Karpas-422 (cell line): ENCODE results near the gene KMT2A. TPM values are rescaled to one million over a fixed set of nuclear protein-coding genes. Genes with fewer than 3 reads are reported as not detected.
"Not testable (repeated sequence)": the region's sequence is repeated elsewhere in the genome, so short reads cannot be mapped to it uniquely, and the experiment has no call there.

Experiments
- DNase-seq: peaks from one replicate; pipeline ENCODE4 v3.0.0-alpha.2; 2015
- H2AFZ ChIP-seq: fragments of 200-600 bp; sonication (generic); 2 replicates; pipeline ENCODE4 v1.6.1; 2014; ENCODE audit warnings: antibody characterized with exemption, low read length, mixed read lengths
- H3K27ac ChIP-seq: fragments of 200-600 bp; sonication (generic); 2 replicates; pipeline ENCODE4 v1.5.1; 2014; ENCODE audit warnings: mild to moderate bottlenecking, low read length, moderate library complexity
- H3K27me3 ChIP-seq: fragments of 200-600 bp; sonication (generic); 2 replicates; pipeline ENCODE4 v1.6.1; 2014; ENCODE audit warnings: low read length, mixed read lengths
- H3K36me3 ChIP-seq: fragments of 200-600 bp; sonication (generic); 2 replicates; pipeline ENCODE4 v1.6.1; 2014; ENCODE audit warnings: low read length, mixed read lengths; ENCODE audit not compliant: insufficient read depth
- H3K4me1 ChIP-seq: fragments of 200-600 bp; sonication (generic); 2 replicates; pipeline ENCODE4 v1.6.1; 2014; ENCODE audit warnings: mild to moderate bottlenecking, low read length, mixed read lengths
- H3K4me2 ChIP-seq: fragments of 200-600 bp; sonication (generic); 2 replicates; pipeline ENCODE4 v1.6.1; 2014; ENCODE audit warnings: low read length, low read depth, mild to moderate bottlenecking; ENCODE audit not compliant: poor library complexity, severe bottlenecking
- H3K4me3 ChIP-seq: fragments of 200-600 bp; sonication (generic); 2 replicates; pipeline ENCODE4 v1.5.1; 2014; ENCODE audit warnings: mild to moderate bottlenecking, antibody characterized with exemption, low read length, mixed read lengths
- H3K79me2 ChIP-seq: fragments of 200-600 bp; sonication (generic); 2 replicates; pipeline ENCODE4 v1.6.1; 2014; ENCODE audit warnings: mild to moderate bottlenecking, low read length, mixed read lengths
- H3K9ac ChIP-seq: fragments of 200-600 bp; sonication (generic); 2 replicates; pipeline ENCODE4 v1.6.0; 2014; ENCODE audit warnings: low read length
- H3K9me2 ChIP-seq: fragments of 200-600 bp; sonication (generic), shearing (Covaris generic); replicated peaks from 2 replicates; pipeline ENCODE4 v1.6.0; 2014; ENCODE audit warnings: mild to moderate bottlenecking, low read length, moderate library complexity; ENCODE audit not compliant: insufficient read depth
- H3K9me3 ChIP-seq: fragments of 300-700, 200-600 bp; sonication (generic); 2 replicates; pipeline ENCODE4 v1.6.1; 2014; ENCODE audit warnings: low read length, mixed read lengths
- H4K20me1 ChIP-seq: fragments of 200-600 bp; sonication (generic); 2 replicates; pipeline ENCODE4 v1.6.1; 2014; ENCODE audit warnings: mild to moderate bottlenecking, antibody characterized with exemption, low read length, low read depth; ENCODE audit not compliant: insufficient read depth
- total RNA-seq: library from RNA; depleted of rRNA; stranded (reverse); fragments of >200 nt; shearing (Covaris generic); gene quantifications from 2 replicates; pipeline ENCODE4 v1.2.3, GENCODE V29; 2014; ENCODE audit warnings: low replicate concordance

Gene KMT2A
- total RNA-seq, 1 experiment from 2014 or later, result 40.7 TPM

- H3K27ac ChIP-seq, result no peak overlapping the region
These were observed 109.2 kb downstream of the KMT2A start for GRCh38 chr11:118545533-118545932.

GRCh38 chr11:118547132-118547531, 110.8 kb downstream of the KMT2A start:
- Histone ChIP-seq H3K9ac (no peak overlapping the region), H3K27ac (no peak overlapping the region), H3K4me2 (no peak overlapping the region), H3K9me3 (no peaks in the 10 kb centered on the region), H3K9me2 (no peaks in the 10 kb centered on the region), H4K20me1 (no peaks in the 10 kb centered on the region), H2AFZ (no peak overlapping the region), H3K4me3 (no peak overlapping the region), H3K4me1 (no peaks in the 10 kb centered on the region), H3K36me3 (no peaks in the 10 kb centered on the region), H3K27me3 (no peaks in the 10 kb centered on the region), H3K79me2 (no peaks in the 10 kb centered on the region)
- DNase-seq, result no peak

More at GRCh38 chr11:118545533-118545932, 109.2 kb downstream of the KMT2A start:
- Histone ChIP-seq H3K27me3 (no peaks in the 10 kb centered on the region), H4K20me1 (no peaks in the 10 kb centered on the region), H3K9me3 (no peaks in the 10 kb centered on the region), H3K4me2 (no peak overlapping the region), H2AFZ (no peak overlapping the region), H3K36me3 (no peaks in the 10 kb centered on the region), H3K9me2 (no peaks in the 10 kb centered on the region), H3K4me1 (no peaks in the 10 kb centered on the region), H3K79me2 (no peaks in the 10 kb centered on the region), H3K4me3 (no peak overlapping the region), H3K9ac (no peak overlapping the region)
- DNase-seq, result no peak

GRCh38 chr11:118552341-118552740, 116.0 kb downstream of the KMT2A start:
- Histone ChIP-seq H3K27ac (no peak overlapping the region), H3K79me2 (no peaks in the 10 kb centered on the region), H3K4me3 (no peak overlapping the region), H2AFZ (no peak overlapping the region), H3K4me1 (no peaks in the 10 kb centered on the region), H3K9ac (no peak overlapping the region), H3K27me3 (no peaks in the 10 kb centered on the region), H3K36me3 (no peaks in the 10 kb centered on the region), H4K20me1 (no peaks in the 10 kb centered on the region), H3K9me3 (no peaks in the 10 kb centered on the region), H3K9me2 (no peaks in the 10 kb centered on the region), H3K4me2 (no peak overlapping the region)
- no peak for DNase-seq

- H3K9me3 ChIP-seq, result no peaks in the 10 kb centered on the region
- H2AFZ ChIP-seq, result no peak overlapping the region
- H4K20me1 ChIP-seq, result no peaks in the 10 kb centered on the region
- H3K4me2 ChIP-seq, result no peak overlapping the region
- no peaks in the 10 kb centered on the region; the same call in 1 of the 2 replicates for H3K79me2 ChIP-seq
- no peak overlapping the region for H3K9ac ChIP-seq
- H3K27me3 ChIP-seq, result no peaks in the 10 kb centered on the region
- H3K27ac ChIP-seq, result no peak overlapping the region
- H3K4me1 ChIP-seq, result peaks cover 5% of the 10 kb centered on the region
- DNase-seq, result no peak
- no peaks in the 10 kb centered on the region for H3K36me3 ChIP-seq
- H3K9me2 ChIP-seq, result no peaks in the 10 kb centered on the region
- H3K4me3 ChIP-seq, result no peak overlapping the region
These were observed 124.5 kb downstream of the KMT2A start for GRCh38 chr11:118560806-118561205.

GRCh38 chr11:118565051-118565450, 128.8 kb downstream of the KMT2A start:
- peak overlapping the region; percentile 45; the same call in 1 of the 2 replicates for H3K9ac ChIP-seq
- H3K4me3 ChIP-seq, result peak overlapping the region; percentile 36; the same call in 1 of the 2 replicates
- DNase-seq, result no peak
- no peaks in the 10 kb centered on the region for H3K27me3 ChIP-seq
- no peak overlapping the region for H2AFZ ChIP-seq
- H3K27ac ChIP-seq, result no peak overlapping the region
- H4K20me1 ChIP-seq, result no peaks in the 10 kb centered on the region
- peak overlapping the region; percentile 40 for H3K4me2 ChIP-seq
- no peaks in the 10 kb centered on the region for H3K36me3 ChIP-seq
- H3K9me3 ChIP-seq, result no peaks in the 10 kb centered on the region
- H3K4me1 ChIP-seq, result peaks cover 5% of the 10 kb centered on the region
- no peaks in the 10 kb centered on the region for H3K9me2 ChIP-seq
- no peaks in the 10 kb centered on the region; the same call in 1 of the 2 replicates for H3K79me2 ChIP-seq

GRCh38 chr11:118569670-118570069, 133.4 kb downstream of the KMT2A start:
- H3K9me3 ChIP-seq, result no peaks in the 10 kb centered on the region
- peaks cover 23% of the 10 kb centered on the region for H3K4me1 ChIP-seq
- H3K4me3 ChIP-seq, result no peak overlapping the region
- H3K9ac ChIP-seq, result no peak overlapping the region
- peaks cover 25% of the 10 kb centered on the region for H3K79me2 ChIP-seq
- H3K36me3 ChIP-seq, result no peaks in the 10 kb centered on the region
- no peak overlapping the region for H3K27ac ChIP-seq
- no peak for DNase-seq
- H3K27me3 ChIP-seq, result no peaks in the 10 kb centered on the region
- peaks cover 6% of the 10 kb centered on the region for H4K20me1 ChIP-seq
- H3K9me2 ChIP-seq, result no peaks in the 10 kb centered on the region
- no peak overlapping the region for H3K4me2 ChIP-seq
- no peak overlapping the region for H2AFZ ChIP-seq

- Histone ChIP-seq H3K9me3 (no peaks in the 10 kb centered on the region), H3K36me3 (no peaks in the 10 kb centered on the region), H3K79me2 (peaks cover 36% of the 10 kb centered on the region), H3K4me2 (no peak overlapping the region), H3K4me1 (peaks cover 24% of the 10 kb centered on the region), H3K9ac (no peak overlapping the region), H3K27ac (no peak overlapping the region), H2AFZ (no peak overlapping the region), H3K27me3 (no peaks in the 10 kb centered on the region), H3K9me2 (no peaks in the 10 kb centered on the region), H4K20me1 (peaks cover 6% of the 10 kb centered on the region), H3K4me3 (no peak overlapping the region)
- no peak for DNase-seq
These were observed 134.5 kb downstream of the KMT2A start for GRCh38 chr11:118570787-118571186.

- not testable (repeated sequence) for DNase-seq, H3K9me3 ChIP-seq, H3K9me2 ChIP-seq, H3K27ac ChIP-seq, H3K36me3 ChIP-seq, H3K27me3 ChIP-seq, H4K20me1 ChIP-seq
- Histone ChIP-seq H3K9ac (peak overlapping the region; percentile 64), H3K4me1 (peaks cover 25% of the 10 kb centered on the region), H3K79me2 (peaks cover 43% of the 10 kb centered on the region), H2AFZ (peak overlapping the region; percentile 89), H3K4me3 (peak overlapping the region; percentile 94), H3K4me2 (peak overlapping the region; percentile 80)
These were observed 135.4 kb downstream of the KMT2A start for GRCh38 chr11:118571701-118572060.
